ENCODE data around the gene CD209. TPM values are rescaled to one million over a fixed set of nuclear protein-coding genes. Genes with fewer than 3 reads are reported as not detected.
"Not testable (repeated sequence)": the region's sequence is repeated elsewhere in the genome, so short reads cannot be mapped to it uniquely, and the experiment has no call there.

CD209 gene
- total RNA-seq, 1 donor from 2014 or later: 7.0 TPM

DNA sequence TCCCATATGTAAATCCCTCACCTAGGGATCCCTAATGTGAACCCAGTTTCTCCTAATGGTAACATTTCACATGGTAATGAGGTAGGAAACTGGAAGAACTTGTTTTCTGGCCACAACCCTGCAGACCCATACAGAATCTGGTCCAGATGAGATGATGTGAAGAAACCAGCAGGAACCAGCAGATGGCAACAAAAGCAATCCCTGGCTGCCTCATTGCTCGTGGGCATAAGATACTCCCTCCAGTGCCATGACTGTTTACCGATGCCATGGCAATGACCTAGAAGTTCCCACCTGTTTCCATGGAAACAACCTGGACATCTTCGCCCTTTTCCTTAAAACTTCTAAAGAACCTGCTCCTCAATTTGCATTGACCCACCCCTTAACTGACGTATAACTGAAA, 1.4 kb upstream of the CD209 start:
- Histone ChIP-seq H3K27ac (replicated peaks) (no peak overlapping the region), H3K27me3 (ENCODE audit: low read depth) (peaks cover 70% of the 10 kb centered on the region), H3K4me1 (no peaks in the 10 kb centered on the region), H3K36me3 (no peaks in the 10 kb centered on the region), H3K9me3 (replicated peaks) (peaks cover 5% of the 10 kb centered on the region), H3K4me3 (no peak overlapping the region)
- DNase-seq: no peak
- intact Hi-C loops (cut with micrococcal nuclease): no loop called here
- TF ChIP-seq, protein P1, sequence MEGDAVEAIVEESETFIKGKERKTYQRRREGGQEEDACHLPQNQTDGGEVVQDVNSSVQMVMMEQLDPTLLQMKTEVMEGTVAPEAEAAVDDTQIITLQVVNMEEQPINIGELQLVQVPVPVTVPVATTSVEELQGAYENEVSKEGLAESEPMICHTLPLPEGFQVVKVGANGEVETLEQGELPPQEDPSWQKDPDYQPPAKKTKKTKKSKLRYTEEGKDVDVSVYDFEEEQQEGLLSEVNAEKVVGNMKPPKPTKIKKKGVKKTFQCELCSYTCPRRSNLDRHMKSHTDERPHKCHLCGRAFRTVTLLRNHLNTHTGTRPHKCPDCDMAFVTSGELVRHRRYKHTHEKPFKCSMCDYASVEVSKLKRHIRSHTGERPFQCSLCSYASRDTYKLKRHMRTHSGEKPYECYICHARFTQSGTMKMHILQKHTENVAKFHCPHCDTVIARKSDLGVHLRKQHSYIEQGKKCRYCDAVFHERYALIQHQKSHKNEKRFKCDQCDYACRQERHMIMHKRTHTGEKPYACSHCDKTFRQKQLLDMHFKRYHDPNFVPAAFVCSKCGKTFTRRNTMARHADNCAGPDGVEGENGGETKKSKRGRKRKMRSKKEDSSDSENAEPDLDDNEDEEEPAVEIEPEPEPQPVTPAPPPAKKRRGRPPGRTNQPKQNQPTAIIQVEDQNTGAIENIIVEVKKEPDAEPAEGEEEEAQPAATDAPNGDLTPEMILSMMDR (IDR thresholded peaks at IDR 0.05; ENCODE audit: borderline replicate concordance): no peak

- H3K4me3 ChIP-seq: no peak overlapping the region
- TF ChIP-seq, protein P1 (IDR thresholded peaks at IDR 0.05; ENCODE audit: borderline replicate concordance): no peak
- intact Hi-C loops (cut with micrococcal nuclease): no loop called here
- no peaks in the 10 kb centered on the region for H3K4me1 ChIP-seq
- peaks cover 5% of the 10 kb centered on the region for H3K9me3 ChIP-seq (replicated peaks)
- H3K36me3 ChIP-seq: no peaks in the 10 kb centered on the region
- H3K27me3 ChIP-seq (ENCODE audit: low read depth): peaks cover 73% of the 10 kb centered on the region
- no peak for DNase-seq
- H3K27ac ChIP-seq (replicated peaks): no peak overlapping the region
These were observed 837 bp upstream of the CD209 start for GRCh38 chr19:7748171-7748570.

GRCh38 chr19:7746306-7746705, 1.0 kb downstream of the CD209 start:
- intact Hi-C loops (cut with micrococcal nuclease); H3K36me3 ChIP-seq; H3K4me3 ChIP-seq; H3K4me1 ChIP-seq; DNase-seq; H3K9me3 ChIP-seq (replicated peaks); H3K27ac ChIP-seq (replicated peaks): not testable (repeated sequence)
- H3K27me3 ChIP-seq (ENCODE audit: low read depth): peaks cover 61% of the 10 kb centered on the region

GRCh38 chr19:7744871-7745650, 2.3 kb downstream of the CD209 start:
- Histone ChIP-seq H3K4me3 (no peak overlapping the region), H3K27ac (replicated peaks) (no peak overlapping the region), H3K27me3 (ENCODE audit: low read depth) (peaks cover 60% of the 10 kb centered on the region), H3K9me3 (replicated peaks) (peaks cover 5% of the 10 kb centered on the region), H3K36me3 (no peaks in the 10 kb centered on the region), H3K4me1 (no peaks in the 10 kb centered on the region)
- DNase-seq: no peak
- intact Hi-C loops (cut with micrococcal nuclease): no loop called here
- TF ChIP-seq, protein P1 (IDR thresholded peaks at IDR 0.05; ENCODE audit: borderline replicate concordance): no peak

DNA sequence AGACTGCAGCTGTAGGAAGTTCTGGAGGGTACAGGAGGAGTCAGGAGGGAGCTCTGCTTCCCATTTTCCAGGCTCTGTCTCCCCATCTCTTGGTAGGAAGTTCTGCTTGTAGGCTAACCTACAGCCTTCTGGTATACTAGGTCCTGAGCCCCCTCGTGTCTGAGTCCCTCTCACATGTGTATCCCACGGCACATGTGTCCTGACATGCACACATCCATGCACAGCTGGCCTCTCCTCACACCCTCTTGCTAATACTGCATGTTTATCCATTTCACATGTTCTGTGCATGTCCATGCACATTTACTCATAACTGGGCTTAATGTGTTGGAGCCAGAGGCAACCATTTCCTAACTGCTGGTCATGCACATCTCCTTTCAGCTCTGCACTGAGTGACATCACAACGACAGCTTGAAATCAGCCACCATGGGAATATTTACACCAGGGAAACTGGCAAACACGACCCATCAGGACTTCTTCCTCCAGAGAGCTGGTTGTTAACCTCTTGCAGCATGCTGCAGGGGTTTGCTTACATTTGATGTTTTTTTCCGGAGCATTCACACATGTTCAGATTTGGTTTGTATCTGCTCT, 3.0 kb downstream of the CD209 start:
- Histone ChIP-seq H3K27ac (replicated peaks) (no peak overlapping the region), H3K9me3 (replicated peaks) (peaks cover 5% of the 10 kb centered on the region), H3K27me3 (ENCODE audit: low read depth) (peaks cover 53% of the 10 kb centered on the region), H3K4me3 (no peak overlapping the region), H3K4me1 (no peaks in the 10 kb centered on the region), H3K36me3 (no peaks in the 10 kb centered on the region)
- TF ChIP-seq, protein P1 (IDR thresholded peaks at IDR 0.05; ENCODE audit: borderline replicate concordance): no peak
- DNase-seq: no peak
- intact Hi-C loops (cut with micrococcal nuclease): no loop called here

DNA sequence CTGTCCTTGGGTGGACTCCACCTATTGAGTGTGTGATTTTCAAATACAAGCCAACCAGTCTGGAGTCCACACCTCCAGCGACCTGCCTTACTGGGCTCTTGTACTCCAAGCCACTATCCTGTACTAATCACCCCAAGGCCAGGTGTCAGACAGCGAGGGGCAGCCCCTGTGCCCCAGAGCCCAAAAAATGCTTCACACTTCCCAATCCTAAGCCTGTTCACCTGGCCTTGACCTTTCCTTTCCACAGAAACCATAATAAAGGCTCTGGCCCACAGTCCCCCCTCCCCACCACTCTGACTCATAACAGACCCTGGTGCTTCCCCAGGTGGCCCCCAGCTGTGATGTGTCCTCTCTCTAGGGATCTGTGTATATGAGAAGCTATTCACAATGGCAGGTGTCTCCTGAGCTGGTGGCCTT, 3.9 kb downstream of the CD209 start:
- TF ChIP-seq, protein P1 (IDR thresholded peaks at IDR 0.05; ENCODE audit: borderline replicate concordance): no peak
- peaks cover 52% of the 10 kb centered on the region for H3K27me3 ChIP-seq (ENCODE audit: low read depth)

More for the DNA sequence above, 3.9 kb downstream of the CD209 start:
- Histone ChIP-seq H3K9me3 (replicated peaks) (peaks cover 5% of the 10 kb centered on the region), H3K4me1 (no peaks in the 10 kb centered on the region), H3K36me3 (no peaks in the 10 kb centered on the region), H3K4me3 (no peak overlapping the region), H3K27ac (replicated peaks) (no peak overlapping the region)
- intact Hi-C loops (cut with micrococcal nuclease): no loop called here
- DNase-seq: no peak
